ENCODE results near the gene SPTBN2.

Gene SPTBN2

GRCh38 chr11:66636411-66636810 is 92.6 kb downstream of the SPTBN2 start:
- Histone ChIP-seq H3K4me1 (ENCODE audit: insufficient read depth, low read length) (peaks cover 62% of the 10 kb centered on the region), H3K27me3 (ENCODE audit: insufficient read depth, low read length, poor library complexity) (no peaks in the 10 kb centered on the region), H3K79me2 (ENCODE audit: insufficient read depth, low read length) (peaks cover 97% of the 10 kb centered on the region), H2AFZ (ENCODE audit: low read depth, low read length) (no peak overlapping the region), H3K4me2 (ENCODE audit: insufficient read depth, low read length) (peak overlapping the region; percentile 32), H3K9ac (ENCODE audit: low read depth, low read length) (peak overlapping the region; percentile 59; the same call in 1 of the 2 replicates), H3K36me3 (ENCODE audit: insufficient read depth, low read length) (peaks cover 65% of the 10 kb centered on the region), H3K9me3 (ENCODE audit: insufficient read depth, low read length, severe bottlenecking) (no peaks in the 10 kb centered on the region), H3K27ac (ENCODE audit: low read length) (peak overlapping the region; percentile 18; the same call in 1 of the 2 replicates), H4K20me1 (ENCODE audit: insufficient read depth, low read length) (peaks cover 68% of the 10 kb centered on the region), H3K4me3 (ENCODE audit: low read depth in 1 of 2, low read length in 2 of 2) (no peak overlapping the region)
- no peak for TF ChIP-seq EZH2 (IDR thresholded peaks at IDR 0.05; ENCODE audit: borderline replicate concordance, low read depth, low read length, severe bottlenecking)
- TF ChIP-seq, protein P1, sequence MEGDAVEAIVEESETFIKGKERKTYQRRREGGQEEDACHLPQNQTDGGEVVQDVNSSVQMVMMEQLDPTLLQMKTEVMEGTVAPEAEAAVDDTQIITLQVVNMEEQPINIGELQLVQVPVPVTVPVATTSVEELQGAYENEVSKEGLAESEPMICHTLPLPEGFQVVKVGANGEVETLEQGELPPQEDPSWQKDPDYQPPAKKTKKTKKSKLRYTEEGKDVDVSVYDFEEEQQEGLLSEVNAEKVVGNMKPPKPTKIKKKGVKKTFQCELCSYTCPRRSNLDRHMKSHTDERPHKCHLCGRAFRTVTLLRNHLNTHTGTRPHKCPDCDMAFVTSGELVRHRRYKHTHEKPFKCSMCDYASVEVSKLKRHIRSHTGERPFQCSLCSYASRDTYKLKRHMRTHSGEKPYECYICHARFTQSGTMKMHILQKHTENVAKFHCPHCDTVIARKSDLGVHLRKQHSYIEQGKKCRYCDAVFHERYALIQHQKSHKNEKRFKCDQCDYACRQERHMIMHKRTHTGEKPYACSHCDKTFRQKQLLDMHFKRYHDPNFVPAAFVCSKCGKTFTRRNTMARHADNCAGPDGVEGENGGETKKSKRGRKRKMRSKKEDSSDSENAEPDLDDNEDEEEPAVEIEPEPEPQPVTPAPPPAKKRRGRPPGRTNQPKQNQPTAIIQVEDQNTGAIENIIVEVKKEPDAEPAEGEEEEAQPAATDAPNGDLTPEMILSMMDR (IDR thresholded peaks at IDR 0.05; ENCODE audit: borderline replicate concordance, extremely low read depth, low read length, poor library complexity, severe bottlenecking) = no peak
- ATAC-seq (ENCODE audit: insufficient read depth, low read depth) (no peak), DNase-seq (no peak)
